ENCODE results near the gene TAF1D.
A peak's percentile ranks its signal among the peaks of the same experiment; 100 is the strongest.
"Not testable (repeated sequence)": the region's sequence is repeated elsewhere in the genome, so short reads cannot be mapped to it uniquely, and the experiment has no call there.

Gene TAF1D

GRCh38 chr11:93746101-93746500 lies 4.8 kb upstream of the TAF1D start:
- no peak for DNase-seq

GRCh38 chr11:93745005-93745755 lies 3.9 kb upstream of the TAF1D start:
- DNase-seq = not testable (repeated sequence)

- no peak for DNase-seq
These were observed 3.3 kb upstream of the TAF1D start for GRCh38 chr11:93744669-93745004.

GRCh38 chr11:93743291-93743690 lies 2.0 kb upstream of the TAF1D start:
- DNase-seq = no peak

- no peak for DNase-seq
These were observed 559 bp upstream of the TAF1D start for GRCh38 chr11:93741882-93742226.

GRCh38 chr11:93740730-93741093 lies 583 bp downstream of the TAF1D start:
- peak in 4 of 5 donors; percentile 38 to 67 (median 48) for DNase-seq

GRCh38 chr11:93740031-93740729 lies 1.1 kb downstream of the TAF1D start:
- DNase-seq = peak in 2 of 5 donors; percentile 29 to 31

- DNase-seq = peak in 1 of 5 donors; percentile 16
These were observed 2.6 kb downstream of the TAF1D start for GRCh38 chr11:93738647-93739081.

- DNase-seq = peak in 1 of 5 donors; percentile 46
These were observed 3.2 kb downstream of the TAF1D start for GRCh38 chr11:93737904-93738612.

GRCh38 chr11:93736129-93736528 lies 5.2 kb downstream of the TAF1D start:
- DNase-seq = no peak

GRCh38 chr11:93735627-93736026 lies 5.7 kb downstream of the TAF1D start:
- DNase-seq = no peak

- DNase-seq = no peak
These were observed 6.7 kb downstream of the TAF1D start for GRCh38 chr11:93734427-93735222.

- no peak for DNase-seq
These were observed 7.8 kb downstream of the TAF1D start for GRCh38 chr11:93733474-93733873.

GRCh38 chr11:93732237-93732892 lies 8.9 kb downstream of the TAF1D start:
- DNase-seq = no peak

GRCh38 chr11:93730108-93731107 lies 10.9 kb downstream of the TAF1D start:
- no peak for DNase-seq

- DNase-seq = no peak
These were observed 12.1 kb downstream of the TAF1D start for GRCh38 chr11:93729129-93729616.

GRCh38 chr11:93728792-93729128 lies 12.5 kb downstream of the TAF1D start:
- DNase-seq = no peak

- no peak for DNase-seq
These were observed 13.1 kb downstream of the TAF1D start for GRCh38 chr11:93727985-93728791.

- DNase-seq = no peak
These were observed 17.2 kb downstream of the TAF1D start for GRCh38 chr11:93724089-93724488.

GRCh38 chr11:93720522-93720921 lies 20.8 kb downstream of the TAF1D start:
- no peak for DNase-seq
